Neuronal stem cell (in vitro differentiated cells): ENCODE data around the gene CLCA1.

Experiments
- DNase-seq: peaks from one replicate; pipeline ENCODE4 v3.0.0-alpha.2; 2013; ENCODE audit warnings: low spot score
- H2AFZ ChIP-seq: one replicate; pipeline ENCODE4 v1.6.1; 2013; ENCODE audit warnings: mild to moderate bottlenecking, low read length, inconsistent platforms
- H2AK5ac ChIP-seq: 2 replicates; pipeline ENCODE4 v1.6.1; 2013; ENCODE audit warnings: low read depth, mild to moderate bottlenecking, inconsistent platforms, low read length, moderate library complexity, mixed read lengths
- H2BK120ac ChIP-seq: 2 replicates; pipeline ENCODE4 v1.6.1; 2013; ENCODE audit warnings: low read depth, mild to moderate bottlenecking, inconsistent platforms, low read length, moderate library complexity, mixed read lengths
- H2BK12ac ChIP-seq: one replicate; pipeline ENCODE4 v1.6.1; 2013; ENCODE audit warnings: low read length, inconsistent platforms
- H2BK15ac ChIP-seq: 2 replicates; pipeline ENCODE4 v1.6.1; 2013; ENCODE audit warnings: mild to moderate bottlenecking, low read length, inconsistent platforms, mixed read lengths
- H2BK5ac ChIP-seq: one replicate; pipeline ENCODE4 v1.6.1; 2013; ENCODE audit warnings: inconsistent platforms, mild to moderate bottlenecking, low read length, moderate library complexity
- H3K14ac ChIP-seq: one replicate; pipeline ENCODE4 v1.6.1; 2013; ENCODE audit warnings: low read length, inconsistent platforms
- H3K18ac ChIP-seq: 2 replicates; pipeline ENCODE4 v1.6.1; 2013; ENCODE audit warnings: low read length, inconsistent platforms
- H3K23ac ChIP-seq: 2 replicates; pipeline ENCODE4 v1.6.1; 2013; ENCODE audit warnings: low read depth, mild to moderate bottlenecking, mixed read lengths, low read length, inconsistent platforms; ENCODE audit not compliant: poor library complexity
- H3K27ac ChIP-seq: replicated peaks from 3 replicates; pipeline ENCODE4 v1.5.1; 2013; ENCODE audit warnings: low read length, inconsistent platforms
- H3K27me3 ChIP-seq, 3 experiments: 2 replicates each; pipeline ENCODE4 v1.6.1; 2013; ENCODE audit warnings: low read length in 3 of 3, mild to moderate bottlenecking in 2 of 3, inconsistent platforms in 1 of 3, low read depth in 1 of 3, mixed read lengths in 1 of 3, moderate library complexity in 1 of 3; ENCODE audit not compliant: control insufficient read depth in 3 of 3, insufficient read depth in 3 of 3
- H3K36me3 ChIP-seq, 2 donors: replicated peaks in 1 of 2; 2 replicates each; pipeline ENCODE4 v1.6.1; 2013; ENCODE audit warnings: low read length in 2 of 2; ENCODE audit not compliant: control insufficient read depth in 2 of 2, insufficient read depth in 2 of 2
- H3K4ac ChIP-seq: 2 replicates; pipeline ENCODE4 v1.6.1; 2013; ENCODE audit warnings: inconsistent platforms, mild to moderate bottlenecking, low read length, moderate library complexity
- H3K4me1 ChIP-seq, 2 donors: 1 replicate in 1 of 2; 2 replicates in 1 of 2; pipeline ENCODE4 v1.6.1; 2013; ENCODE audit warnings: low read length in 2 of 2, low read depth in 1 of 2; ENCODE audit not compliant: control insufficient read depth in 2 of 2, insufficient read depth in 1 of 2
- H3K4me2 ChIP-seq: one replicate; pipeline ENCODE4 v1.6.1; 2013; ENCODE audit warnings: mild to moderate bottlenecking, low read length, inconsistent platforms; ENCODE audit not compliant: insufficient read depth, poor library complexity, severe bottlenecking
- H3K4me3 ChIP-seq, 2 donors: 2 replicates each; pipeline ENCODE4 v1.5.1; 2013; ENCODE audit warnings: low read length in 2 of 2, mild to moderate bottlenecking in 2 of 2, inconsistent platforms in 1 of 2, moderate library complexity in 1 of 2
- H3K79me1 ChIP-seq: one replicate; pipeline ENCODE4 v1.6.1; 2013; ENCODE audit warnings: low read depth, mild to moderate bottlenecking, inconsistent platforms, low read length, moderate library complexity
- H3K9ac ChIP-seq: one replicate; pipeline ENCODE4 v1.6.1; 2013; ENCODE audit warnings: mild to moderate bottlenecking, low read depth, low read length, inconsistent platforms; ENCODE audit not compliant: poor library complexity
- H3K9me3 ChIP-seq, 2 donors: replicated peaks in 1 of 2; 2 replicates each; pipeline versions ENCODE3 to v1.6.1; 2013; ENCODE audit warnings: low read length in 2 of 2, mild to moderate bottlenecking in 2 of 2, inconsistent platforms in 1 of 2, low read depth in 1 of 2, mixed read lengths in 1 of 2, moderate library complexity in 1 of 2; ENCODE audit not compliant: control insufficient read depth in 2 of 2, insufficient read depth in 1 of 2
- H4K8ac ChIP-seq: one replicate; pipeline ENCODE4 v1.6.1; 2013; ENCODE audit warnings: low read depth, mild to moderate bottlenecking, inconsistent platforms, low read length, moderate library complexity
- H4K91ac ChIP-seq: one replicate; pipeline ENCODE4 v1.6.1; 2013; ENCODE audit warnings: low read length, low read depth, mild to moderate bottlenecking, inconsistent platforms; ENCODE audit not compliant: poor library complexity
- WGBS, 2 donors: extraction: QIAGEN DNeasy Blood & Tissue Kit; methylation state at CpG; one replicate each; pipeline ENCODE4 v1.1.7; 2013; ENCODE audit warnings: missing lambda C conversion rate in 2 of 2, mixed read lengths in 1 of 2; ENCODE audit not compliant: insufficient read length in 2 of 2, insufficient replicate concordance in 1 of 2; ENCODE audit errors: extremely low coverage in 2 of 2; 5-methylcytosine and 5-hydroxymethylcytosine counted together

CLCA1 gene

DNA sequence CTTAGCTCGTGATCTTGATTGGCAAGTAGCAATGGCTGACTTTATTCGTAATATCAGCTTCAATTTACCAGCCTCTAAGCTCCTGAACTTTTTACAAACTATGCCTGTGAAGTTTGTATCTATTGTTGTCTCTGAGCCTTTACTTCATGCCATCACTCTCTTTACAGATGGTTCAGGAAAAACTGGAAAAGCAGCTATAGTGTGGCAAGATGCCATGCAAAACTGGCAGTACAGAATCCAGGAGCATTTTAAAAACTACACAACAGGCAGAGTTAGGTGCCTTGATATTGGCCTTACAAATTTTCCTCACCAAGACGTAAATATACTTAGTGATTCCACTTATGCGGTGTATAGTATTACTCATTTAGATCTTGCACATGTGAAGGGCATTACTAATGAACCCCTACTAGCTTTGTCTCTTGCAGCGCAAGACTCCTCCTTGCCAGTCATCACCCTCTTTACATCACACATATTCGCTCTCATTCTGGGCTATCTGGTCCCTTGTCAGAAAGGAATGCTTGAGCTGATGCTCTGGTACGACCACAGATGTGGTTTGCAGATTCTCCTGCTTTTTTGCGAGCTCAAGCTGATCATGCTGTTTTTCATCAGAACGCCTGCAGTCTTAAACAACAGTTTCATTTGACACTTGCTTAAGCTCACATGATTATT is 36.3 kb downstream of the CLCA1 start:
- no peak overlapping the region for H2BK5ac ChIP-seq
- H3K36me3 ChIP-seq: no peaks in the 10 kb centered on the region
- no peak overlapping the region for H3K14ac ChIP-seq
- no peak overlapping the region for H3K4me3 ChIP-seq
- H3K27me3 ChIP-seq: no peaks in the 10 kb centered on the region
- no peak overlapping the region for H3K23ac ChIP-seq
- no peak overlapping the region for H3K9ac ChIP-seq
- no peak overlapping the region for H4K91ac ChIP-seq
- H2AFZ ChIP-seq: no peak overlapping the region
- H3K79me1 ChIP-seq: no peaks in the 10 kb centered on the region
- H3K4me2 ChIP-seq: no peak overlapping the region
- no peak overlapping the region for H4K8ac ChIP-seq
- no peak overlapping the region for H2BK15ac ChIP-seq
- H3K27ac ChIP-seq: no peak overlapping the region
- H3K18ac ChIP-seq: no peak overlapping the region
- H2BK120ac ChIP-seq: no peak overlapping the region
- no peak overlapping the region for H2AK5ac ChIP-seq
- peaks cover 0 to 14% of the 10 kb centered on the region in 2 donors for H3K4me1 ChIP-seq
- no CpG with 5 or more reads among the region's 9 CpGs for WGBS, 2 donors
- no peak for DNase-seq
- H2BK12ac ChIP-seq: no peak overlapping the region
- no peak overlapping the region for H3K4ac ChIP-seq
- no peaks in the 10 kb centered on the region for H3K9me3 ChIP-seq

DNA sequence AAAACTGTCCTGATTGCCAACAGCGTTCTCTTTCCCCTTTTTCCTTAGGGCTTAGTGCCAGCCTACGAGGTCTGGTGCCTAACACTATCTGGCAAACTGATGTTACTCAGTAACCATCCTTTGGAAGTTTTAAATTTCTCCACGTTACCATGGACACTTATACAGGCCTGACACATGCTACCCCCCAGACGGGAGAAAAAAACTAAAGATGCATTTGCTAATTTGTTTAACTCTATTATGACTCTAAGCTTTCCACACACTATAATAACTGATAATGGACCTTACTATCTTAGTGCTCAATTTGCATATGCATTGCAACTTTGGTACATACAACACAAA is 36.8 kb downstream of the CLCA1 start:
- Histone ChIP-seq H3K79me1 (no peaks in the 10 kb centered on the region), H3K4me2 (no peak overlapping the region), H2BK12ac (no peak overlapping the region), H2BK5ac (no peak overlapping the region), H3K36me3 (no peaks in the 10 kb centered on the region), H2BK15ac (no peak overlapping the region), H2AFZ (no peak overlapping the region), H3K9ac (no peak overlapping the region), H3K4me1 (peaks cover 0 to 14% of the 10 kb centered on the region in 2 donors), H3K23ac (no peak overlapping the region), H4K91ac (no peak overlapping the region), H3K4me3 (no peak overlapping the region), H3K27ac (no peak overlapping the region), H3K18ac (no peak overlapping the region), H3K4ac (no peak overlapping the region), H2AK5ac (no peak overlapping the region), H3K27me3 (no peaks in the 10 kb centered on the region), H3K14ac (no peak overlapping the region), H2BK120ac (no peak overlapping the region), H4K8ac (no peak overlapping the region), H3K9me3 (no peaks in the 10 kb centered on the region)
- WGBS, 2 donors: no CpG with 5 or more reads among the region's 4 CpGs
- DNase-seq: no peak

DNA sequence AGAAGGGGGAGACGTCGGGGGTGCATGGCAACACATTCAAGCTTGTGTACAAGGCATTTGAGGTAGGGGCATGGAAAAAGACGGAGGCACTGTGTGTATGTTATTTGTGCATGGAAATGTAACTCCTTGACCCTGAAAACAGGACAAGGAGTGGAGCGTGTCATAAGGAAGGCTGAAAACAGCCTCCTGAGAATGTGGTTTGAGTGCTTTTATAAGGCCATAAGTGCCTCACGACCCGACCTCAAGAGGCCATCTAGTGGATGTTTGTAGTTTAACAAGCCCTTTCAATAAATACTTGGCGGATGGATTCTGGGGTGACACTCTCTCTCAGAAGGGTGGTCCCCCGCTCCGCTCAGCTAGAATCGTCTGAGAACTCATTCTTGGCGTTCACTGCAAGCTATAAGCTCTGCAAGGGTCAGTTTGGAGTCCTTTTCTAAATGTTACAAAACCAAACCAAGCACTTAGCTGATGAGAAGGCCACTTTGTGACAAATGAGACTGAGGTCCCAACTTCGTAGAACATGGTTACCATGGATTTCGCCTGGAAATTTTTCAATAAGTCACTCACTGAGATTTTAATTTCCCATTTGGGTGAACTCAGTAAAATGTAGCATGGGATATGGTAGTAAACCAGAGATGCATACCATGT is 39.3 kb downstream of the CLCA1 start:
- Histone ChIP-seq H3K4me1 (peaks cover 0 to 12% of the 10 kb centered on the region in 2 donors), H3K4ac (no peak overlapping the region), H3K79me1 (no peaks in the 10 kb centered on the region), H2BK5ac (no peak overlapping the region), H3K27ac (no peak overlapping the region), H3K14ac (no peak overlapping the region), H3K27me3 (no peaks in the 10 kb centered on the region), H3K23ac (no peak overlapping the region), H3K4me2 (no peak overlapping the region), H3K36me3 (no peaks in the 10 kb centered on the region), H3K9me3 (no peaks in the 10 kb centered on the region), H2BK12ac (no peak overlapping the region), H2BK120ac (no peak overlapping the region), H4K8ac (no peak overlapping the region), H3K9ac (no peak overlapping the region), H2AK5ac (no peak overlapping the region), H2AFZ (no peak overlapping the region), H4K91ac (no peak overlapping the region), H3K18ac (no peak overlapping the region), H3K4me3 (no peak overlapping the region), H2BK15ac (no peak overlapping the region)
- no peak for DNase-seq
- no CpG with 5 or more reads among the region's 13 CpGs for WGBS, 2 donors

DNA sequence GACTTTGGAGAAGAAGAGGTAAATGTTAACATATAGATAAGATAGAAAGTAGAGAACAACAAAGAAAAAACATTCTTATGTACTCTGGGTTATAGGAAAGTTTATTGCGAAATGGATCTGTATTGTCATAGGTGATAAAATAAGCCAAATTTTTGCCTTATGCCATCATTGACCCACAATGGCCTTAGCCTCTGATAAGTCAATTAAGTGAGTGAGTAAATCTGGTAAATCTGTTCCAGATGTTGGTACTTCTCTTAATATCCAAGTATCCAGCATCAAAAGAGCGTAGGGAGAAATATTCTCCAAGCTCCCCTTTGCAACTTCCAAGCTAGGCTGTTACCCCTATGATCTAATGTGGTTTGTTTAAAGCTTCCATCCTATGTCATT is 39.8 kb downstream of the CLCA1 start:
- Histone ChIP-seq H4K8ac (no peak overlapping the region), H3K18ac (no peak overlapping the region), H2AFZ (no peak overlapping the region), H3K4me2 (no peak overlapping the region), H3K9ac (no peak overlapping the region), H4K91ac (no peak overlapping the region), H3K27me3 (no peaks in the 10 kb centered on the region), H3K14ac (no peak overlapping the region), H2BK120ac (no peak overlapping the region), H3K27ac (no peak overlapping the region), H2BK5ac (no peak overlapping the region), H3K4me1 (peaks cover 0 to 6% of the 10 kb centered on the region in 2 donors), H3K4me3 (no peak overlapping the region), H2AK5ac (no peak overlapping the region), H2BK12ac (no peak overlapping the region), H2BK15ac (no peak overlapping the region), H3K79me1 (no peaks in the 10 kb centered on the region), H3K9me3 (no peaks in the 10 kb centered on the region), H3K23ac (no peak overlapping the region), H3K4ac (no peak overlapping the region), H3K36me3 (no peaks in the 10 kb centered on the region)
- no peak for DNase-seq
- WGBS, 2 donors: no CpG with 5 or more reads among the region's 2 CpGs
